HFFc6 (cell line): ENCODE results near the gene OR12D3. TPM values are rescaled to one million over a fixed set of nuclear protein-coding genes. Genes with fewer than 3 reads are reported as not detected.

Experiments
- DNase-seq: peaks from one replicate; pipeline ENCODE4 v3.0.0-alpha.2; 2018
- H3K27ac Mint-ChIP-seq: 2 replicates; pipeline ENCODE4 v1.8.0; 2020; ENCODE audit warnings: mild to moderate bottlenecking, mixed read lengths
- H3K27me3 Mint-ChIP-seq: 2 replicates; pipeline ENCODE4 v1.8.0; 2021; ENCODE audit warnings: mild to moderate bottlenecking, moderate library complexity, mixed read lengths; ENCODE audit not compliant: insufficient read depth
- H3K36me3 Mint-ChIP-seq: 2 replicates; pipeline ENCODE4 v1.8.0; 2021; ENCODE audit warnings: low read depth, mixed read lengths
- H3K4me1 Mint-ChIP-seq: 2 replicates; pipeline ENCODE4 v1.8.0; 2020; ENCODE audit warnings: low read depth, mixed read lengths
- H3K4me3 Mint-ChIP-seq: 2 replicates; pipeline ENCODE4 v1.8.0; 2020; ENCODE audit warnings: mild to moderate bottlenecking, moderate library complexity, mixed read lengths
- H3K9me3 Mint-ChIP-seq: 2 replicates; pipeline ENCODE4 v1.8.0; 2020; ENCODE audit warnings: mild to moderate bottlenecking, mixed read lengths
- CTCF ChIP-seq: fragments of 200-600 bp; sonication (generic); IDR thresholded peaks from 2 replicates; pipeline ENCODE4 v1.5.0; 2021; ENCODE audit warnings: antibody characterized with exemption, mild to moderate bottlenecking
- total RNA-seq, 6 experiments: library from RNA; stranded (reverse); fragmentation: NEBNext Ultra II Directional; extraction: Animal tissue kit (Norgen Biotek cat#: 25700); gene quantifications; 2 replicates in 1 of 6; 3 replicates in 5 of 6; pipeline ENCODE4 v1.2.3, GENCODE V29; 2021

Gene OR12D3
- total RNA-seq, 6 experiments from 2014 or later, result not detected

GRCh38 chr6:29325777-29326176 is 49.3 kb downstream of the OR12D3 start:
- Mint-ChIP-seq H3K4me1 (no peaks in the 10 kb centered on the region), H3K27me3 (no peaks in the 10 kb centered on the region; the same call in 1 of the 2 replicates), H3K9me3 (peaks cover 56% of the 10 kb centered on the region), H3K27ac (no peak overlapping the region), H3K36me3 (no peaks in the 10 kb centered on the region), H3K4me3 (no peak overlapping the region)
- no peak for TF ChIP-seq CTCF
- DNase-seq, result no peak

Other genes with a start within 250 kb of the OR12D3 start
- not detected for gene OR2J2, start 204.4 kb downstream of the OR12D3 start, total RNA-seq
- gene OR14J1, start 73.6 kb downstream of the OR12D3 start, total RNA-seq, result not detected
- gene OR5V1, start 6.4 kb downstream of the OR12D3 start, total RNA-seq, result not detected
- not detected for gene OR12D2, start 20.3 kb upstream of the OR12D3 start, total RNA-seq
- gene OR12D1, start 39.6 kb upstream of the OR12D3 start, total RNA-seq, result not detected
- not detected for gene OR10C1, start 64.0 kb upstream of the OR12D3 start, total RNA-seq
- gene OR11A1, start 81.8 kb upstream of the OR12D3 start, total RNA-seq, result not detected
- not detected for gene OR2H1, start 81.9 kb upstream of the OR12D3 start, total RNA-seq
- not detected for gene MAS1L, start 112.7 kb upstream of the OR12D3 start, total RNA-seq
- gene UBD, start 184.4 kb upstream of the OR12D3 start, total RNA-seq, result not detected
- gene OR2H2, start 209.8 kb upstream of the OR12D3 start, total RNA-seq, result not detected